Measurements from ENCODE around the gene RTCA.

DNA sequence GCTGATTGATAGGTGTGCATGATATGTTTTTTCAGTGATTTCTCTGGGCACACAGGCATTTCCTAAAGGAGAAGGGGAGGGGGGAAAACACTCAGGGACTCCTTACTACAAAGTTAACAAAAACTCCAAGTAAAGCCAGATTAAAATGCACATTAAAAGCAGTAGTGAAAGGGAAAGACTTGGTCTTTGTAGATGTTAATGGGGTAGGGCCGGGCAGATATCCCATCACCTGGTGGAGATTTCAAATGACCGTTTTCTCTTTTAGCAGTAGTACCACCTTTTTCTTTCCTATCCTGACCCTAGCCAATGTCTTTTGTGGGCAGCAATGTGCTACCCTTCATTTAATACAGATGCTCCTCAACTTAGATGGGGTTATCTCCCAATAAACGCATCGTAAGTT is 32.5 kb downstream of the RTCA start:
- TF ChIP-seq EZH2 (IDR thresholded peaks at IDR 0.05; ENCODE audit: low read length, unreplicated experiment) (no peak), CTCF (conservative IDR thresholded peaks at IDR 0.05; ENCODE audit: low read depth, low read length) (no peak), EZH2phosphoT487 (IDR thresholded peaks at IDR 0.05; ENCODE audit: borderline replicate concordance, low read length) (no peak)

Data from PC-3 (cell line).